Gastroesophageal sphincter (tissue), 4 donors: Measurements from ENCODE around the gene HMGCS1. TPM values are rescaled to one million over a fixed set of nuclear protein-coding genes. Genes with fewer than 3 reads are reported as not detected.
"Not testable (repeated sequence)": the region's sequence is repeated elsewhere in the genome, so short reads cannot be mapped to it uniquely, and the experiment has no call there.

Experiments used
- ATAC-seq: fragments of 150-250 bp; one replicate; pipeline ENCODE4 v1.9.1; 2016; ENCODE audit warnings: mild to moderate bottlenecking, moderate library complexity
- H3K27ac ChIP-seq, 4 donors: fragments of 200-600 bp; sonication (generic) in 3 of 4; 1 replicate in 3 of 4; 2 replicates in 1 of 4; pipeline ENCODE4 v1.5.1; 2016 to 2019
- H3K27me3 ChIP-seq: fragments of 200-600 bp; sonication (generic); one replicate; pipeline ENCODE4 v1.5.1; 2019
- H3K36me3 ChIP-seq, 2 donors: fragments of 200-600 bp; sonication (generic); one replicate each; pipeline ENCODE4 v1.5.1; 2019; ENCODE audit warnings: control low read depth in 1 of 2
- H3K4me1 ChIP-seq, 3 donors: fragments of 200-600 bp; sonication (generic); 1 replicate in 2 of 3; 2 replicates in 1 of 3; pipeline ENCODE4 v1.5.1; 2016 to 2019; ENCODE audit warnings: control low read depth in 2 of 3
- H3K4me3 ChIP-seq, 2 donors: fragments of 200-600 bp; sonication (generic); one replicate each; pipeline ENCODE4 v1.5.1; 2019; ENCODE audit warnings: mild to moderate bottlenecking in 1 of 2, moderate library complexity in 1 of 2
- H3K9me3 ChIP-seq, 3 donors: fragments of 200-600 bp; sonication (generic); one replicate each; pipeline ENCODE4 v1.5.1; 2017 to 2019; ENCODE audit warnings: control low read depth in 2 of 3
- CTCF ChIP-seq, 4 experiments: fragments of 200-600 bp in 2 of 4; fragments of 450-650 bp in 2 of 4; sonication (generic) in 1 of 4; IDR thresholded peaks; one replicate each; pipeline ENCODE4 v1.5.1; 2017 to 2019; ENCODE audit warnings: antibody characterized with exemption in 4 of 4, mild to moderate bottlenecking in 2 of 4, moderate library complexity in 2 of 4
- EP300 ChIP-seq: sonication (generic); formaldehyde crosslinking; IDR thresholded peaks from one replicate; pipeline ENCODE4 v1.6.1; 2017; ENCODE audit warnings: antibody characterized with exemption, mild to moderate bottlenecking
- POLR2A ChIP-seq, 2 donors: fragments of 450-650 bp; IDR thresholded peaks; one replicate each; pipeline ENCODE4 v1.6.1; 2017; ENCODE audit warnings: antibody characterized with exemption in 2 of 2, mild to moderate bottlenecking in 2 of 2, moderate library complexity in 1 of 2
- POLR2AphosphoS5 ChIP-seq: sonication (generic); formaldehyde crosslinking; IDR thresholded peaks from one replicate; pipeline ENCODE4 v1.6.1; 2017; ENCODE audit warnings: antibody characterized with exemption
- WGBS, 2 donors: methylation state at CpG; one replicate each; pipeline ENCODE4 v1.1.5; 2018; ENCODE audit warnings: low coverage in 1 of 2; 5-methylcytosine and 5-hydroxymethylcytosine counted together
- total RNA-seq, 4 donors: library from RNA; depleted of rRNA; stranded (reverse); fragments of >200 nt; gene quantifications; one replicate each; pipeline ENCODE4 v1.1.0, GENCODE V29; 2016

HMGCS1 gene
- total RNA-seq, 4 donors from 2014 or later = 12.2 to 22.6 (median 14.9) TPM

GRCh38 chr5:43309637-43310036, 3.6 kb downstream of the HMGCS1 start:
- Histone ChIP-seq H3K9me3 (no peaks in the 10 kb centered on the region), H3K27me3 (no peaks in the 10 kb centered on the region), H3K4me3 (no peak overlapping the region), H3K27ac (no peak overlapping the region), H3K36me3 (no peaks in the 10 kb centered on the region), H3K4me1 (peaks cover 2 to 51% (median 10%) of the 10 kb centered on the region in 3 donors)
- no peak for ATAC-seq
- no peak for TF ChIP-seq EP300
- TF ChIP-seq POLR2AphosphoS5 = no peak
- no peak for TF ChIP-seq CTCF (IDR thresholded peaks at IDR 0.05)
- TF ChIP-seq POLR2A (IDR thresholded peaks at IDR 0.05) = no peak

GRCh38 chr5:43309122-43309521, 4.1 kb downstream of the HMGCS1 start:
- ATAC-seq = no peak

GRCh38 chr5:43306954-43307353, 6.3 kb downstream of the HMGCS1 start:
- H3K4me3 ChIP-seq, ATAC-seq, H3K27ac ChIP-seq, H3K9me3 ChIP-seq, H3K36me3 ChIP-seq, H3K27me3 ChIP-seq: not testable (repeated sequence)
- peaks cover under 1 to 43% (median 4%) of the 10 kb centered on the region in 3 donors for H3K4me1 ChIP-seq
- WGBS, 2 donors = 82 to 89% methylated on average over 4 to 5 of the region's 5 CpGs

More at GRCh38 chr5:43309122-43309521, 4.1 kb downstream of the HMGCS1 start:
- Histone ChIP-seq H3K27me3 (no peaks in the 10 kb centered on the region), H3K4me3 (no peak overlapping the region), H3K36me3 (no peaks in the 10 kb centered on the region), H3K27ac (no peak overlapping the region), H3K9me3 (no peaks in the 10 kb centered on the region), H3K4me1 (peaks cover 2 to 50% (median 10%) of the 10 kb centered on the region in 3 donors)
- TF ChIP-seq POLR2A (IDR thresholded peaks at IDR 0.05) (no peak), POLR2AphosphoS5 (no peak), EP300 (no peak), CTCF (IDR thresholded peaks at IDR 0.05) (no peak)
- 92 to 100% methylated on average over 1 to 3 of the region's 3 CpGs for WGBS, 2 donors

GRCh38 chr5:43305948-43306565, 7.2 kb downstream of the HMGCS1 start:
- TF ChIP-seq CTCF (IDR thresholded peaks at IDR 0.05) = peak; percentile 59 to 67 (median 61)
- no peak for TF ChIP-seq EP300
- Histone ChIP-seq H3K9me3 (no peaks in the 10 kb centered on the region), H3K4me3 (no peak overlapping the region), H3K27me3 (no peaks in the 10 kb centered on the region), H3K36me3 (no peaks in the 10 kb centered on the region), H3K4me1 (peaks cover 0 to 39% (median 0%) of the 10 kb centered on the region in 3 donors), H3K27ac (no peak overlapping the region)
- ATAC-seq = no peak
- WGBS, 2 donors = 55 to 71% methylated on average over 1 of the region's 1 CpG

- peaks cover 0 to 31% (median 0%) of the 10 kb centered on the region in 3 donors for H3K4me1 ChIP-seq
- no peak overlapping the region for H3K27ac ChIP-seq
- H3K4me3 ChIP-seq = no peak overlapping the region
- H3K9me3 ChIP-seq = no peaks in the 10 kb centered on the region
- ATAC-seq = no peak
- no peaks in the 10 kb centered on the region for H3K27me3 ChIP-seq
- WGBS, 2 donors = 16 to 20% methylated on average over 1 of the region's 1 CpG
- TF ChIP-seq CTCF (IDR thresholded peaks at IDR 0.05) (no peak), EP300 (no peak), POLR2AphosphoS5 (no peak), POLR2A (IDR thresholded peaks at IDR 0.05) (no peak)
- no peaks in the 10 kb centered on the region for H3K36me3 ChIP-seq
These were observed 8.7 kb downstream of the HMGCS1 start for GRCh38 chr5:43304525-43304924.
